Measurements from ENCODE around the gene IMMP2L. TPM values are rescaled to one million over a fixed set of nuclear protein-coding genes. Genes with fewer than 3 reads are reported as not detected.

The IMMP2L gene
- total RNA-seq, 1 donor from 2014 or later: 14.8 TPM

GRCh38 chr7:111147708-111148533 is 414.4 kb downstream of the IMMP2L start:
- DNase-seq: no peak

GRCh38 chr7:111146136-111146535 is 416.2 kb downstream of the IMMP2L start:
- DNase-seq: no peak

- no peak for DNase-seq
Measured at GRCh38 chr7:111145472-111145871, 416.8 kb downstream of the IMMP2L start.

GRCh38 chr7:111140091-111140865 is 422.0 kb downstream of the IMMP2L start:
- DNase-seq: no peak

- DNase-seq: no peak
Measured at GRCh38 chr7:111138586-111138985, 423.7 kb downstream of the IMMP2L start.

- no peak for DNase-seq
Measured at GRCh38 chr7:111138193-111138569, 424.1 kb downstream of the IMMP2L start.

GRCh38 chr7:111137296-111138192 is 424.7 kb downstream of the IMMP2L start:
- no peak for DNase-seq

GRCh38 chr7:111132833-111133232 is 429.5 kb downstream of the IMMP2L start:
- no peak for DNase-seq

GRCh38 chr7:111129435-111129834 is 432.9 kb downstream of the IMMP2L start:
- no peak for DNase-seq

- DNase-seq: no peak
Measured at GRCh38 chr7:111126987-111127386, 435.3 kb downstream of the IMMP2L start.

- DNase-seq: no peak
Measured at GRCh38 chr7:111115966-111116365, 446.3 kb downstream of the IMMP2L start.

GRCh38 chr7:111113263-111114017 is 448.9 kb downstream of the IMMP2L start:
- DNase-seq: no peak

- DNase-seq: no peak
Measured at GRCh38 chr7:111112439-111112838, 449.9 kb downstream of the IMMP2L start.

- DNase-seq: no peak
Measured at GRCh38 chr7:111108496-111108895, 453.8 kb downstream of the IMMP2L start.

- no peak for DNase-seq
Measured at GRCh38 chr7:111108000-111108399, 454.3 kb downstream of the IMMP2L start.

GRCh38 chr7:111107579-111107978 is 454.7 kb downstream of the IMMP2L start:
- no peak for DNase-seq

GRCh38 chr7:111105269-111105668 is 457.0 kb downstream of the IMMP2L start:
- DNase-seq: no peak

GRCh38 chr7:111104710-111105109 is 457.6 kb downstream of the IMMP2L start:
- DNase-seq: no peak

GRCh38 chr7:111103678-111104274 is 458.5 kb downstream of the IMMP2L start:
- no peak for DNase-seq

GRCh38 chr7:111103136-111103535 is 459.2 kb downstream of the IMMP2L start:
- no peak for DNase-seq

Data from occipital lobe (tissue), 2 donors.